HG03045 (cell line): ENCODE results near the gene ZNF625.
"Not testable (repeated sequence)": the region's sequence is repeated elsewhere in the genome, so short reads cannot be mapped to it uniquely, and the experiment has no call there.

Source experiments
- ATAC-seq: cut with Tn5 transposase; IDR thresholded peaks from one replicate; pipeline ENCODE4 v1.9.1; 2021; ENCODE audit warnings: mild to moderate bottlenecking, moderate library complexity; ENCODE audit not compliant: unreplicated experiment

Gene ZNF625

GRCh38 chr19:12139269-12139668 is 17.3 kb downstream of the ZNF625 start:
- ATAC-seq: no peak

GRCh38 chr19:12137221-12137940 is 19.2 kb downstream of the ZNF625 start:
- no peak for ATAC-seq

- no peak for ATAC-seq
Measured at GRCh38 chr19:12133069-12133468, 23.5 kb downstream of the ZNF625 start.

GRCh38 chr19:12126707-12127106 is 29.8 kb downstream of the ZNF625 start:
- no peak for ATAC-seq

DNA sequence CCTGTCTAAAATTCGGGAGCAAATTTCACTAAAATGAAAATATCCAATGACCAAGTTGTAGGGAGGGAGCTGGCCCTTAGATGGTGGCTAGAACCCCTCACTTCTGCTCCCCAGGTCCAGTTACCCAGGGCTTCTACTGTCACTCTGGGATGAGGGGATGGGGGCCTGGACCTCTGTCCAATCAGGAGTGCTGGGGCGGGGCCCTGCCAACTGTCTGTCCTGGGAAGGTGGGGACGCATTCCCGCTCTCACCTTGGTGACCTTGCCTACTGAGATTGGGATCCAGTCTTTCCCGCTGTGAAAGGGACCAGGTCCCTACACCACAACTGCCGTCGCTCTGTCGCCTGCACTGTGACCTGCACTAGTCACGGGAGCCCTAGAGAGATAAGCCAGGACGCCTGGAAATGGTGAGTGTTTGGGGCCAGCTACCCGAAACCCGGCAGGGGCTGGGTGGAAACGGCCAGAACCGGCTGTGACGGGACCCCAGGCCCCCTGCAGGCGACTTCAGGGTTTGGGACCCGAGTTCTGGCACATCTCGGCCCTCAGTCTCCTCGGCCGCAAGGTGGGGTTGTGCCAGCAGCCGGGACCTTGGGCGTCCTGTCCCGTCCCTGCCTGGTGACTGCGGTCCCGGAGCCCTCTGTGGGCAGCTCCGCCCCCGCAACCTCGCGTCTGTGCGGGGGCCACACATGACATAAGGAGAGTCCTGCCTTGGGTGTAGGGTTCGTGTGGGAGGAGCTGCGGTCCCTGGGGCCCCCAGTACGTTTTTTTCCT is 39.1 kb downstream of the ZNF625 start:
- no peak for ATAC-seq

DNA sequence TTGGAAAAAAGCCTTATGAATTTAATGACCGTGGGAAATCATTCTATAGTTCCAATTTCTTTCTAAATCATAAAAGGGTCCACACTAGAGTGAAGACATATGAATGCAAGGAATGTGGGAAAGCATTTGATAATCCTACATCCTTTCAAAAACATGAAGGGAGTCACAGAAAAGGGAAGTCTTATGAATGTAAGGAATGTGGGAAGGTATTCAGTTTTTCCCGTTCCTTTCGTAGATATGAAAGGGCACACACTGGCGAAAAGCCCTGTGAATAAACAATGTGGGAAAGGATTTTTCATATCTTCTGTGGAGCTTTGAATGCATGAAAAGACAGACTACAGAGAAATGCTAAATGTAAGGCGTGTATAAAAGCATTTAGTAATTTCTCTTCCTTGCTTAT is 43.4 kb downstream of the ZNF625 start:
- no peak for ATAC-seq

DNA sequence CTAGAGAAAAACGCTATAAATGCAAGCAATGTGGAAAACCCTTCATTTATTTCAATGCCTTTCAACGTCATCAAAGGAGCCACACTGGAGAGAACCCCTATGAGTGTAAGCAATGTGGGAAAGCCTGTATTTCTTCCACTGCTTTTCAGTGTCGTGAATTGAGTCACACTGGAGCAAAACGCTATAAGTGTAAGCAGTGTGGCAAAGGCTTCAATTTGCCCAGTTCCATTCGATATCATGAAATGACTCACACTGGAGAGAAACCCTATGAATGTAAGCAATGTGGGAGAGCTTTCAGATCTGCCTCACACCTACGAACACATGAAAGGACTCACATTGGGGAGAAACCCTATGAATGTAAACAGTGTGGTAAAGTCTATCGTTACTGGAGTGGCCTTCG is 43.8 kb downstream of the ZNF625 start:
- no peak for ATAC-seq

- ATAC-seq: no peak
Measured at GRCh38 chr19:12111943-12112637, 44.4 kb downstream of the ZNF625 start.

DNA sequence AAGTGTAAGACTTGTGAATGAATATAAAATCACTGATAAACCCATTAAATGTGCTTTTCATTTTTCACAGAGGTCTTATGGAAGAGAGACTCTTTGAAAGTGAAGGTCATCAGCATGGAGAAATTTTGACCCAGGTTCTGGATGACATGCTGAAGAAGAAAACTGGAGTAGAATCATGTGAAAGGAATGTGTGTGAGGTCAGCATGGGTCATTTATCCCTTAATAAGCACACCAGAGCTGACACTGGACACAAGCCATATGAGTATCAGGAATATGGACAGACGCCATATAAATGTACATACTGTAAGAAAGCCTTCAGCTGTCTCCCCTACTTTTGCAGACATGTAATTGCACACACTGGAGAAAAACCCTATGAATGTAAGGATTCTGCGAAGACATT is 45.4 kb downstream of the ZNF625 start:
- ATAC-seq: no peak

DNA sequence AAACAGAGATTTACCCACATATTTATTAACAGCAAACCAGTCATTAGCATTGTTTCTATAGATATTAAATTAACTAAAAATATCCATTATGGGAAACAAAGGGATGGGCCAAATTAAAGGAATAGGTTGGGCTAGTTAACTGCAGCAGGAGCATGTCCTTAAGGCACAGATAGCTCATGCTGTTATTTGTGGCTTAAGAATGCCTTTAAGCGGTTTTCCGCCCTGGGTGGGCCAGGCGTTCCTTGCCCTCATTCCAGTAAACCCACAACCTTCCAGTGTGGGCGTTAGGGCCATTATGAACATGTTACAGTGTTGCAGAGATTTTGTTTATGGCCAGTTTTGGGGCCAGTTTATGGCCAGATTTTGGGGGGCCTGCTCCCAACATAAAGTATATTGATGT is 52.6 kb downstream of the ZNF625 start:
- ATAC-seq: not testable (repeated sequence)

- ATAC-seq: no peak
Measured at GRCh38 chr19:12098040-12098439, 58.5 kb downstream of the ZNF625 start.

GRCh38 chr19:12095111-12095790 is 61.3 kb downstream of the ZNF625 start:
- ATAC-seq: no peak
